A549 (cell line): ENCODE measurements around the gene FSTL3.

Experiments
- HOXB13 ChIP-seq: fragments of 250-450 bp; sonication (Bioruptor Pico); IDR thresholded peaks from 2 replicates; pipeline ENCODE4 v1.5.0; 2020; ENCODE audit warnings: low read depth, mild to moderate bottlenecking, moderate library complexity
- TF ChIP-seq, protein P1 (sequence below): fragments of >200 bp; sonication (Bioruptor Twin); formaldehyde crosslinking; IDR thresholded peaks from 3 replicates; pipeline ENCODE4 v1.5.1; 2016

DNA sequence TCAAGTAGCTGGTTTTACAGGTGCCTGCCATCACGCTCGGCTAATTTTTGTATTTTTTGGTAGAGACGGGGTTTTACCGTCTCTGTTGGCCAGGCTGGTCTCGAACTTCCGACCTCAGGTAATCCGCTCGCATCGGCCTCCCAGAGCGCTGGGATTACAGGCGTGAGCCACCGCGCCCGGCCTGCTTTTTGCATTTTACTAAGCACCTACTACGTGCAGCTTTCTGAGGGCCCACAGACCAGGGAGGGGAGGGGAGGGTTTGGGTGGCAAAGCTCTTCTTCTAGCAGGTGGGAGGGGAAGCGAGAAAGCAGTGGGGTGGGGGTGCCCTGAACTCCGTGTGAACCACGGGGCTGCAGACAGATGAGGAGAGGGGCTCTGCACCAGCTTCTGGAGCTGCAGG lies 47.5 kb downstream of the FSTL3 start:
- TF ChIP-seq, protein P1, sequence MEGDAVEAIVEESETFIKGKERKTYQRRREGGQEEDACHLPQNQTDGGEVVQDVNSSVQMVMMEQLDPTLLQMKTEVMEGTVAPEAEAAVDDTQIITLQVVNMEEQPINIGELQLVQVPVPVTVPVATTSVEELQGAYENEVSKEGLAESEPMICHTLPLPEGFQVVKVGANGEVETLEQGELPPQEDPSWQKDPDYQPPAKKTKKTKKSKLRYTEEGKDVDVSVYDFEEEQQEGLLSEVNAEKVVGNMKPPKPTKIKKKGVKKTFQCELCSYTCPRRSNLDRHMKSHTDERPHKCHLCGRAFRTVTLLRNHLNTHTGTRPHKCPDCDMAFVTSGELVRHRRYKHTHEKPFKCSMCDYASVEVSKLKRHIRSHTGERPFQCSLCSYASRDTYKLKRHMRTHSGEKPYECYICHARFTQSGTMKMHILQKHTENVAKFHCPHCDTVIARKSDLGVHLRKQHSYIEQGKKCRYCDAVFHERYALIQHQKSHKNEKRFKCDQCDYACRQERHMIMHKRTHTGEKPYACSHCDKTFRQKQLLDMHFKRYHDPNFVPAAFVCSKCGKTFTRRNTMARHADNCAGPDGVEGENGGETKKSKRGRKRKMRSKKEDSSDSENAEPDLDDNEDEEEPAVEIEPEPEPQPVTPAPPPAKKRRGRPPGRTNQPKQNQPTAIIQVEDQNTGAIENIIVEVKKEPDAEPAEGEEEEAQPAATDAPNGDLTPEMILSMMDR, result no peak
- no peak for TF ChIP-seq HOXB13 (CRISPR knock-in tag)
